Skin epidermis (tissue), 12 donors: ENCODE measurements around the gene BRICD5.

Experiments used
- H3K27ac ChIP-seq, 21 experiments: fragments of 200-600 bp; sonication (generic) in 11 of 21; one replicate each; pipeline ENCODE4 v1.5.0; 2020; ENCODE audit warnings: mild to moderate bottlenecking in 3 of 21, inconsistent platforms in 2 of 21, moderate library complexity in 2 of 21
- H3K4me3 ChIP-seq, 7 experiments: fragments of 200-600 bp; sonication (generic) in 2 of 7; one replicate each; pipeline ENCODE4 v1.5.0; 2020; ENCODE audit warnings: inconsistent platforms in 2 of 7, mild to moderate bottlenecking in 2 of 7, moderate library complexity in 1 of 7

Gene BRICD5

GRCh38 chr16:2173366-2173765 is 37.3 kb downstream of the BRICD5 start:
- H3K27ac ChIP-seq: no peak overlapping the region
- no peak overlapping the region for H3K4me3 ChIP-seq

GRCh38 chr16:2172688-2173335 is 37.9 kb downstream of the BRICD5 start:
- H3K27ac ChIP-seq: peak overlapping the region in 1 of 21 experiments; percentile 15
- H3K4me3 ChIP-seq: no peak overlapping the region

GRCh38 chr16:2171601-2172178 is 39.0 kb downstream of the BRICD5 start:
- peak overlapping the region in 1 of 21 experiments; percentile 81 for H3K27ac ChIP-seq
- no peak overlapping the region for H3K4me3 ChIP-seq

- Histone ChIP-seq H3K4me3 (peak overlapping the region in 6 of 7 experiments; percentile 6 to 33 (median 13)), H3K27ac (peak overlapping the region in 17 of 21 experiments; percentile 12 to 81 (median 50))
Measured at GRCh38 chr16:2170587-2171435, 39.9 kb downstream of the BRICD5 start.

GRCh38 chr16:2170080-2170479 is 40.6 kb downstream of the BRICD5 start:
- Histone ChIP-seq H3K27ac (peak overlapping the region in 19 of 21 experiments; percentile 16 to 81 (median 62)), H3K4me3 (peak overlapping the region in 6 of 7 experiments; percentile 6 to 33 (median 13))

GRCh38 chr16:2167068-2167638 is 43.5 kb downstream of the BRICD5 start:
- Histone ChIP-seq H3K4me3 (no peak overlapping the region), H3K27ac (no peak overlapping the region)

- Histone ChIP-seq H3K27ac (no peak overlapping the region), H3K4me3 (no peak overlapping the region)
Measured at GRCh38 chr16:2166263-2167067, 44.2 kb downstream of the BRICD5 start.

- H3K27ac ChIP-seq: no peak overlapping the region
- H3K4me3 ChIP-seq: no peak overlapping the region
Measured at GRCh38 chr16:2165861-2166260, 44.8 kb downstream of the BRICD5 start.

- H3K27ac ChIP-seq: peak overlapping the region in 20 of 21 experiments; percentile 59 to 92 (median 78)
- no peak overlapping the region for H3K4me3 ChIP-seq
Measured at GRCh38 chr16:2163211-2163881, 47.3 kb downstream of the BRICD5 start.

- no peak overlapping the region for H3K4me3 ChIP-seq
- peak overlapping the region in 20 of 21 experiments; percentile 59 to 92 (median 80) for H3K27ac ChIP-seq
Measured at GRCh38 chr16:2162676-2163118, 48.0 kb downstream of the BRICD5 start.

GRCh38 chr16:2161911-2162310 is 48.8 kb downstream of the BRICD5 start:
- H3K27ac ChIP-seq: peak overlapping the region in 19 of 21 experiments; percentile 64 to 92 (median 82)
- H3K4me3 ChIP-seq: no peak overlapping the region

- Histone ChIP-seq H3K4me3 (no peak overlapping the region), H3K27ac (peak overlapping the region in 20 of 21 experiments; percentile 37 to 92 (median 78))
Measured at GRCh38 chr16:2160915-2161551, 49.6 kb downstream of the BRICD5 start.
